Measurements from ENCODE around the gene GMDS.

GRCh38 chr6:1923449-1923848, 322.0 kb downstream of the GMDS start:
- no peak for TF ChIP-seq POLR2AphosphoS5 (IDR thresholded peaks at IDR 0.05; ENCODE audit: low read depth, low read length)
- no peak for TF ChIP-seq SIN3A (conservative IDR thresholded peaks at IDR 0.05 in 1 of 2, IDR thresholded peaks at IDR 0.05 in 1 of 2; ENCODE audit: low read depth in 1 of 2, low read length in 2 of 2)
- TF ChIP-seq CTCF (IDR thresholded peaks at IDR 0.05; ENCODE audit: control extremely low read depth in 1 of 3, insufficient read depth in 1 of 3, low read depth in 1 of 3, low read length in 3 of 3): no peak
- TF ChIP-seq EP300 (IDR thresholded peaks at IDR 0.05; ENCODE audit: borderline replicate concordance in 1 of 2, low read depth in 2 of 2, low read length in 2 of 2): no peak
- TF ChIP-seq USF2 (IDR thresholded peaks at IDR 0.05; ENCODE audit: low read length): no peak
- no peak for TF ChIP-seq CHD2 (IDR thresholded peaks at IDR 0.05; ENCODE audit: low read length)
- TF ChIP-seq EZH2 (IDR thresholded peaks at IDR 0.05; ENCODE audit: low read depth, low read length, severe bottlenecking): no peak
- no peak for TF ChIP-seq JUND (IDR thresholded peaks at IDR 0.05; ENCODE audit: low read length)
- no peak for TF ChIP-seq POLR2A (IDR thresholded peaks at IDR 0.05; ENCODE audit: control extremely low read depth in 1 of 2, low read depth in 2 of 2, low read length in 2 of 2)
- no peak for TF ChIP-seq CEBPB (IDR thresholded peaks at IDR 0.05; ENCODE audit: low read depth, low read length)
- TF ChIP-seq CREB1 (IDR thresholded peaks at IDR 0.05): no peak
